Measurements from ENCODE around the gene PTPRT.

GRCh38 chr20:42046371-42047085, 1143.2 kb downstream of the PTPRT start:
- TF ChIP-seq POLR2A (IDR thresholded peaks at IDR 0.05) (no peak), CTCF (IDR thresholded peaks at IDR 0.05) (no peak), POLR2AphosphoS5 (IDR thresholded peaks at IDR 0.05) (no peak), EP300 (IDR thresholded peaks at IDR 0.05) (no peak)

All from gastroesophageal sphincter (tissue), 3 donors.